Iris pigment epithelial cell (primary cell): Measurements from ENCODE around the gene DLG1.

Experiments used
- DNase-seq: peaks from one replicate; pipeline ENCODE4 v3.0.0-alpha.2; 2011; ENCODE audit warnings: low read depth

The DLG1 gene

GRCh38 chr3:197173620-197174019 is 124.8 kb downstream of the DLG1 start:
- DNase-seq, result no peak

GRCh38 chr3:197171481-197172067 is 126.8 kb downstream of the DLG1 start:
- DNase-seq, result peak; percentile 69

DNA sequence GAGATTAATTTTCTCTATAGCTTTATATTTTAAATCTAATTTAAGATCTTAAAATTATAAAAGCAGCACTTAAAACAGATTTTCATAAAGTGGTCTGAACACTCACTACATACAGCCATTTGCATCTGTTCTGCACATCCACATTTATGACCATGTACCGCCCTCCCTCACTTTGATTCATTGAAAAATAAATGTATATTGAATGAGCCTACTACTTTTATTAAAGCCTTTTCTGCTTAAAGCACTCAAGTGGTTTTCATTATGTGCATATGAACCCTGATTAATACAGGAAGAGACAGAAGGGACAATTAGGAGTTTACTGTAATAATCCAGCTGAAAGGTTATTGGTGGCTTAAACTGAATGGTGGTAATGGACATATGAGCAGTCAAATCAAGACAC is 129.4 kb downstream of the DLG1 start:
- DNase-seq, result no peak

DNA sequence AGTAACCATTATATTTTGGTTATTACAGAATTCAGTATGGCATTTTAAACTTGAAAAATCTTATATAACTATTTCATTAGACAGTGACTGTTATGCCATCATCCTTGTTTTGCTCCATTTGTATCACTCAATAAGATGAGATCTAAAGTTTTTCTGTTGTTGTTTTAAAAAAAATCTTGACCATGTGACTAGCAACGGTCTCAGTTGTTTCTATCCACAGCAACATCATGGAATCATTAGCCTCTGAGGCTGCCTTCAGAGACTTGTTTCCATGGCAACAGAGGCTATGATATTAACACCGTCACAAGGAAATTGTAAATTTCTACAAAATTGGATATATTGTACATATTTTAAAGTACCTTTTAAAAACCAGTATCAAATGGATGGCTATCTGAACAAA is 129.8 kb downstream of the DLG1 start:
- peak; percentile 52 for DNase-seq

- DNase-seq, result no peak
Measured at GRCh38 chr3:197168063-197168462, 130.3 kb downstream of the DLG1 start.

DNA sequence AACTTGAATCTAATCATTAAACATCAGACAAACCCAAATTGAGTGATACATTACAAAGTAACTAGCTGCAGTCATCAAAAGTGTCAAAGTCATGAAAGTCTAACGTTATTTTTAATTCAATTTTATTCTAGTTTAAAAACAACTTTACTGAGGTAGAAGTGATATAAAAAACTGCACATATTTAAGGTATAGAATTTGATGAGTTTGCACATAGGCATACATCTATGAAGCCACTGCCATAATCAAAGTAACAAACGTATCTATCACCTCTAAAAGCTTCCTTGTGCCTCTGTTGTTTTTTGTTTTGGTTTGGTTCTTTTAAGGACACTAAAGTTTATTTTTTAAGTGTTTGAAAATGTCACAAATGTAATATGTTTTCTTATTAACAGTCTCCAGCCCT is 130.9 kb downstream of the DLG1 start:
- DNase-seq, result no peak

GRCh38 chr3:197165890-197166289 is 132.5 kb downstream of the DLG1 start:
- no peak for DNase-seq

DNA sequence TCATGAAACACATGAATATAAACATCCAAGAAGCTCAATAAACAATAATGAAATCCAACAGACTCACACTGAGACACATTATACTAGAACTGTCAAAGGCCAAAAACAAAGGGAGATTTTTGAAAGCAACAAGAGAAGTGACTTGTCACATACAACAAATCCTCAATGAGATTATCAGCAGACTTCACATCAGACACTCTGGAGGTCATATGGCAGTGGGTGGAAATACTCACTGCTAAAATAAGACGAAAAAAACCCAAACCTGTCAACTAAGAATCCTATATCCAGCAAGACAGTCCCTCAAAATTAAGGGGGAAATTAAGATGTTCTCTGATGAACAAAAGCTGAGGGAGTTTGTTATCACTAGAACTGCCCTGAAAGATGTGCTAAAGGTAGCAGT is 143.4 kb downstream of the DLG1 start:
- peak; percentile 21 for DNase-seq

- DNase-seq, result peak; percentile 83
Measured at GRCh38 chr3:197151580-197151979, 146.8 kb downstream of the DLG1 start.

GRCh38 chr3:197149528-197149927 is 148.9 kb downstream of the DLG1 start:
- no peak for DNase-seq

DNA sequence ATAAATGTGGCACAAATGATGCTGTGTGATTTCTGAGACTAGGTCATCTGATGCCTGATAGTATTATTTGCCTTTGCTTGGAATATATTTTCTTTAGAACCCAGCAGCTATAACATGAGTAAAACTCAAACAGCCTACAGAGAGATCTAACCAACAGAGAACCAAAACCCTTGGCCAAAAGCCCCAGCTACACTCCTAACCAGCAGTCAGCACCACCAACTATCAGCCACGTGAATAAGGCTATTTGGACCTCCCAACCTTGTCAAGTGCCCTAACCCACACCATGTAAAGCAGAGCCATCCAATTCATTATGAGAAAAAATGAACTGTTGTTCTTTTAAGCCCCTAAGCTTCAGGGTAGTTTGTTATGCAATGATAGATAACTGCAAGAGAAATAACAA is 154.2 kb downstream of the DLG1 start:
- DNase-seq, result no peak

DNA sequence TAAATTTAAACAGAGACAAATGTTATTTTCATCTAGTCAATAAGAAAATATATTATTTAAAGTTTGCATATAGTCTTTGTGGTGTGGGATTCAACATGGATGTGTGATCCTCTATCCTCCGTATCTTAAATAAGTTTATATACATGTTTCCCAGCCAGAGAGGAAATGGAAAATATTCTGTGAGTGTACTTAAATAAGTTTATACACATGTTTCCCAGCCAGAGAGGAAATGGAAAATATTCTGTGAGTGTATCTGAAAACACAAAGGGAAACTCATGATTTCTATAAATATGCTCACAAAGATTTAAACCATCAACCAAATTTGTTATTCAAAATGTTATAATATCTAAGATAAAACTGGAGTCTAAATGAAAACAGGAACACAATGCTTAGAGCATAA is 158.8 kb downstream of the DLG1 start:
- DNase-seq, result no peak

DNA sequence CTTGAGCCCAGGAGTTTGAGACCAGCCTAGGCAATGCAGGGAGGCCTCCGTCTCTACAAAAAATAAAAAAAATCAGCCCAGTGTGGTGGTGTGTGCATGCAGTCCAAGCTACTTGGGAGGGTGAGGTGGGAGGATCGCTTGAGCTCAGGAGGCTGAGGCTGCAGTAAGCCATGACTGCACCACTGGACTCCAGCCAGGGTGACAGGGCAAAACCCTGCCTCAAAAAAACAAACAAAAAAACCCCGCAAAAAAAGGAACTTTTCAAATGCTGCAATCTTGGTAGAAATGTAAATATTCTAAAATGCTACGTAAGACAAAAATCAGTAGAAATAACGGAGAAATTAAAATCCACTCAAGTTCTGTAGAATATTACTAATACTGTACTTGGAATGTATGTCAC is 160.7 kb downstream of the DLG1 start:
- peak; percentile 29 for DNase-seq

DNA sequence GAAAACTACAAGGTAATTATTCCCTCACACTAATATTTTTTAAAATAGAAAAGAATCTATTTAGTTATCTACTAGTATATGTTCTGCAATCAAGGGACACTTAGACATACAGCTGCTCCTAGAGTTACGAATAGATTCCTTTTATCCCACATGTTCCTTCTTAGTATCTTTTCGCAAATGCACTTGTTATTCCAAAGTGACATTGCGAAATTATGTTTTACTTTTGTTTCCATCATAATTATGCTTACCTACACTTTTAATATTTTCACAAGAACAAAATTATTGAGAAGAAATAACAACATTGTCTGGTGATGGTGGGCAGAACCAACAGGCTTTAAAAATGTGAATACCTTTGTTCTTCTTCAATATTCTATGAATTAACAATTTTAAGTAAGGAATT is 161.7 kb downstream of the DLG1 start:
- DNase-seq, result no peak

- DNase-seq, result peak; percentile 34
Measured at GRCh38 chr3:197135212-197135611, 163.2 kb downstream of the DLG1 start.

DNA sequence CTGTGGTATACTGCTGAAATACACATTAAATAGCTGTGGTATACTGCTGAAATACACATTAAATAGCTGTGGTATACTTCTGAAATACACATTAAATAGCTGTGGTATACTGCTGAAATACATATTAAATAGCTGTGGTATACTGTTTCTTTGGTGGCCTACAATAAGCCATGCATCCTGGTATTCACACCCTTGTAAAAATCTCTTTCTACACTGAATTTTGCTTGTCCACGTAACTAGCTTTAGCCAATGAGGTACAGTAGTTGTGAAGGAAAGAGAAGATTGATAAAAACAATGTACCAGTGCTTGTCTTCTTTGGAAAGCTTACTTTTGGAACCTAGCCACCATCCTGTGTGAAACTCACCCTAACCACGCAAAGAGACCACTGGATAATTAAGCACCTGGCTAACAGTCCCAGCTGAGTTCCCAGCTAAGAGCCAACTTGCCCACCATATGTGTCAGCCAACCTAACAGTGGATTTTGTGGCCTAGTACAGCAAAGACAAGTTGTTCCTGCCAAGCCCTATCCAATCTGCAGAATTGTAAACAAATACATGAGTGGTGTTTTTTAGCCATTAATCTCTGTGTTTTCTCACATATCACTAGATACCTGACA is 165.4 kb downstream of the DLG1 start:
- peak; percentile 34 for DNase-seq

GRCh38 chr3:197125636-197126035 is 172.8 kb downstream of the DLG1 start:
- peak; percentile 62 for DNase-seq

- DNase-seq, result peak; percentile 56
Measured at GRCh38 chr3:197124713-197125112, 173.7 kb downstream of the DLG1 start.

DNA sequence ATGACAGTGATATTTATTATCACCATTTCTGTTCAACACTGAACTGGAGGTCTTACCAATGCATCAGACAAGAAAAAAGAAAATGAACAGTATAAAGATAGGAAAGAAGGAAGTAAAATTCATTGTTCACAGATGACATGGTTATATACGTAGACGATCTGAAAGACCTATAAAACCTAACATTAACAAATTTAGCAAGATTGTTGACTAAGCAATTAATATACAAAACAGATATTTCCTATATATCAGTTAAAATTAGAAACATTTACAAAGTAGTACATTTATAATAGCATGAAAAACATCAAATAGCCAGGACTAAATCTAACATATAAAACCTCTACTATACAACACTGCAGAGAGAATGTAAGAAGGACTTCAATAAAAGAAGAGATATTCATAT is 176.0 kb downstream of the DLG1 start:
- no peak for DNase-seq

- DNase-seq, result peak; percentile 50
Measured at GRCh38 chr3:197117114-197117513, 181.3 kb downstream of the DLG1 start.

DNA sequence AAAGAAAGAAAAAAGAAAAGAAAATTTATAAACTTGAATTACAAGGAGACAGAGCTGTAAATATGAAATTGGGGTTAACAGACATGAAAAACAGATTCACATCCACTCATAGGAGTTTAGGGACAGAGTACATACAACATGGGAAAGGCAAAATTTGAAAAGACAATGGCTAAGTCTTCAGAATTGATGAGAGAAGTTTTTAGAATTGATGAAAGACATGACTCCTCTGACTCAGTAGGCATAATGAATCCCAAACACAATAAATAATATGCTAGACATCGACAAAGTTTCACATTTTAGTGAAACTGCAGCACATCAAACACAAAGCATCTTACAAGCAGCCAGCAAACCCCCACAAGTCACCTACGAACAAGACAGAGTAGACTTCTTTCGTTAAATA is 184.4 kb downstream of the DLG1 start:
- DNase-seq, result no peak

- peak; percentile 44 for DNase-seq
Measured at GRCh38 chr3:197111685-197112084, 186.7 kb downstream of the DLG1 start.

- DNase-seq, result no peak
Measured at GRCh38 chr3:197105786-197106185, 192.6 kb downstream of the DLG1 start.

DNA sequence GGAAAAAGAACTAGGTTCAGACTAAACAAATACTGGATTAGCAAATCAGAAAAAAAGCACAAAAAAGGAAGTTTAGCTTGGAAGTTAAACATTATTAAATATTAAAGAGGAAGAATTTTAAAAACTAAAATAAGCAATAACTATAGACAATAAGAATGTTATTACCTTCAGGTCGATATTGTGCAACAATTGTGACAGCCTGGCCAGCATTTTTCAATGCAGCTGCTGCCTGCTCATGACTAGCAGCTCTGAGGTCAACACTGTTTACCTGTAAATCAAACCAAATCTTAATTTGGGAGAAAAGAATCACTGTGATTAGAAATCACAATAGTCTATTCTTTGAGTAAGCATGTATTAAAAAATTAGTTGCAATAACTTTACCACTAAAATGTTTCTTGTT is 193.7 kb downstream of the DLG1 start:
- DNase-seq, result peak; percentile 64
